PFSK-1 (cell line): ENCODE measurements around the gene NISCH.

Experiments
- FOXP2 ChIP-seq: optimal IDR thresholded peaks from 2 replicates; pipeline ENCODE3; 2011; ENCODE audit warnings: borderline replicate concordance, control low read depth, inconsistent platforms; ENCODE audit not compliant: insufficient read depth; ENCODE audit errors: extremely low read length, extremely low read depth
- POLR2AphosphoS5 ChIP-seq: IDR thresholded peaks from 2 replicates; pipeline ENCODE4 v1.6.1; 2012; ENCODE audit warnings: low read depth, mild to moderate bottlenecking, control low read depth, low read length, moderate library complexity
- SIN3A ChIP-seq: IDR thresholded peaks from 2 replicates; pipeline ENCODE4 v1.6.1; 2012; ENCODE audit warnings: mild to moderate bottlenecking, low read length, moderate library complexity, borderline replicate concordance; ENCODE audit not compliant: insufficient read depth
- TAF1 ChIP-seq: IDR thresholded peaks from 2 replicates; pipeline ENCODE4 v1.6.1; 2012; ENCODE audit warnings: low read length, control low read depth, borderline replicate concordance; ENCODE audit not compliant: insufficient read depth
- TF ChIP-seq, protein P1 (sequence below), 2 experiments: IDR thresholded peaks; 2 replicates each; pipeline versions ENCODE4 v1.6.1 to v1.8.0; 2011 to 2012; ENCODE audit warnings: low read depth in 2 of 2, low read length in 2 of 2, control low read depth in 1 of 2, inconsistent platforms in 1 of 2, mild to moderate bottlenecking in 1 of 2, moderate library complexity in 1 of 2; ENCODE audit not compliant: insufficient read depth in 1 of 2

The NISCH gene

DNA sequence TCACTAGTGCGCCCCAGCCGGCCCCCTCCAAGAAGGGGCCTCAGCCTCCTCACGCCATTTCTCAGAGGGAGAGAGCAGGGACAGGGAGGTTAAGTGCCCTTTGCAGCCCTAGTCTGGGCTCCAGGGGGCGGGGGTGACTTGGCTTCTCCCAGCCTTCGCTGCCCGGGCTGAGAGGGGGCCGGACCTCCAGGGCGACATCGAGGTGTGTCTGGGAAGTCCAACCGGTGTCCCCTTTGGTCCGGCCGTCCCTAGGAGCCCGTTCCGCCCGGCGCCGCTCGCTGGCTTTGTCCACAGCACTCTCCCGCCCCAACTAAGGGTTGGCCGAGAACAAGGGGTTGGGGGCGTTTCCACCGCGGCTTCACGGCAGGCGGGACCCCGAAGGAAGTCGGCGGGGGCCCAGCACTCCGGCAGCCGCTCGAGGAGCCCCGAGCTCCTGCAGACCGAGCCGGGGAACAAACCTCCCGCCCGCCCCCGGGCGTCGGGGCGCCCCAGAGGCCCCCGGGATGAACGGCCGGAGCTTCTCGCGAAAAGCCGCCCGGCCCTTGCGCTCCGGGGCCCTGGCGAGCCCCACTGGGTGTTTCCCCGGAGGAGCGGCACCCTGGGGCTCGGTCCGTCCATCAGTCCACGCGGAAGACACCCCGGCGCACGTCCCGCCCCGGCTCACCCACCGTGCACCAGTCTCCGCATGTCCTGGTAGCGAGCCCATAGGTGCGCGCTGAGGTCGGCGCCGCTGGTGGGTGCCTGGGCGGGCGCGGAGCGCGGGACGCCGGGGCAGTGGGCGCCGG is 77.6 kb downstream of the NISCH start:
- no peak for TF ChIP-seq POLR2AphosphoS5
- TF ChIP-seq SIN3A = no peak
- TF ChIP-seq, protein P1, sequence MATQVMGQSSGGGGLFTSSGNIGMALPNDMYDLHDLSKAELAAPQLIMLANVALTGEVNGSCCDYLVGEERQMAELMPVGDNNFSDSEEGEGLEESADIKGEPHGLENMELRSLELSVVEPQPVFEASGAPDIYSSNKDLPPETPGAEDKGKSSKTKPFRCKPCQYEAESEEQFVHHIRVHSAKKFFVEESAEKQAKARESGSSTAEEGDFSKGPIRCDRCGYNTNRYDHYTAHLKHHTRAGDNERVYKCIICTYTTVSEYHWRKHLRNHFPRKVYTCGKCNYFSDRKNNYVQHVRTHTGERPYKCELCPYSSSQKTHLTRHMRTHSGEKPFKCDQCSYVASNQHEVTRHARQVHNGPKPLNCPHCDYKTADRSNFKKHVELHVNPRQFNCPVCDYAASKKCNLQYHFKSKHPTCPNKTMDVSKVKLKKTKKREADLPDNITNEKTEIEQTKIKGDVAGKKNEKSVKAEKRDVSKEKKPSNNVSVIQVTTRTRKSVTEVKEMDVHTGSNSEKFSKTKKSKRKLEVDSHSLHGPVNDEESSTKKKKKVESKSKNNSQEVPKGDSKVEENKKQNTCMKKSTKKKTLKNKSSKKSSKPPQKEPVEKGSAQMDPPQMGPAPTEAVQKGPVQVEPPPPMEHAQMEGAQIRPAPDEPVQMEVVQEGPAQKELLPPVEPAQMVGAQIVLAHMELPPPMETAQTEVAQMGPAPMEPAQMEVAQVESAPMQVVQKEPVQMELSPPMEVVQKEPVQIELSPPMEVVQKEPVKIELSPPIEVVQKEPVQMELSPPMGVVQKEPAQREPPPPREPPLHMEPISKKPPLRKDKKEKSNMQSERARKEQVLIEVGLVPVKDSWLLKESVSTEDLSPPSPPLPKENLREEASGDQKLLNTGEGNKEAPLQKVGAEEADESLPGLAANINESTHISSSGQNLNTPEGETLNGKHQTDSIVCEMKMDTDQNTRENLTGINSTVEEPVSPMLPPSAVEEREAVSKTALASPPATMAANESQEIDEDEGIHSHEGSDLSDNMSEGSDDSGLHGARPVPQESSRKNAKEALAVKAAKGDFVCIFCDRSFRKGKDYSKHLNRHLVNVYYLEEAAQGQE (IDR thresholded peaks at IDR 0.05; ENCODE audit: insufficient read depth in 1 of 2, low read depth in 2 of 2, low read length in 2 of 2) = no peak

DNA sequence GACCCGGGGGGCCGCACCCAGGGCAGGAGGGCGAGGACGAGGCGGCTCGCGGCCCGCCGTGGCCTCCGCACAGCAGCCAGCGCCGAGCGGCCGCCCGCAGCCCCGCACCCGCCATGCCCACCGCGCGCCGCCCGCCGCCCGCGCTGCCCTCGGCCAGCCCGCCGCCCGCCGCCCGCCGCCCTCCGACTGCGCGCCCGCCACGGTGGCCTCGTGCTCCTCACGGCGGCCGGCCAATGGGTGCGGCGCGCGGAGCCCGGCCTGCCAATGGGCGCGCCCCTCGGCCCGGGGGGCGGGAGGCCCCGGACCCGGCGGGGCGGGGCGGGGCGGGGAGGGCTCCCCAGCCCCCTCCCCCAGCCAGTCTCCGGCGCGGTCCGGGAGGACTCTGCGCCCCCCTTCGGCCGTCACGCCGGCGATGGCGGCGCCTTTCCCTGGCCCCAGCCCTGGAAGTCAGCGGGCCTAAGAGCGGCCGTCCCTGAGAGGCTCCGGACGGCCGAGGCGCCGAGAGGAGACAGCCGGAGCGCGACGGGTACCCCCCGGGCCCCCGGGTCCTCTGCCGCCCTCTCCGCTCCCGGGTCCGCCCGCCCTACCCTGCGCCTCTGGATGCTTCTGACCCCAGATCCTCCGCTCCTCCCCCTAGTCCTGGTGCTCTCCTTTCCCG is 78.3 kb downstream of the NISCH start, which contains the start of gene NT5DC2:
NT5DC2 (minus strand) TSS at position 235 of the 658 bp plus-strand sequence; CDS start at position 115, 120 bp downstream.
- TF ChIP-seq, protein P1 (IDR thresholded peaks at IDR 0.05; ENCODE audit: insufficient read depth in 1 of 2, low read depth in 2 of 2, low read length in 2 of 2) = no peak
- TF ChIP-seq FOXP2 = no peak
- no peak for TF ChIP-seq TAF1

DNA sequence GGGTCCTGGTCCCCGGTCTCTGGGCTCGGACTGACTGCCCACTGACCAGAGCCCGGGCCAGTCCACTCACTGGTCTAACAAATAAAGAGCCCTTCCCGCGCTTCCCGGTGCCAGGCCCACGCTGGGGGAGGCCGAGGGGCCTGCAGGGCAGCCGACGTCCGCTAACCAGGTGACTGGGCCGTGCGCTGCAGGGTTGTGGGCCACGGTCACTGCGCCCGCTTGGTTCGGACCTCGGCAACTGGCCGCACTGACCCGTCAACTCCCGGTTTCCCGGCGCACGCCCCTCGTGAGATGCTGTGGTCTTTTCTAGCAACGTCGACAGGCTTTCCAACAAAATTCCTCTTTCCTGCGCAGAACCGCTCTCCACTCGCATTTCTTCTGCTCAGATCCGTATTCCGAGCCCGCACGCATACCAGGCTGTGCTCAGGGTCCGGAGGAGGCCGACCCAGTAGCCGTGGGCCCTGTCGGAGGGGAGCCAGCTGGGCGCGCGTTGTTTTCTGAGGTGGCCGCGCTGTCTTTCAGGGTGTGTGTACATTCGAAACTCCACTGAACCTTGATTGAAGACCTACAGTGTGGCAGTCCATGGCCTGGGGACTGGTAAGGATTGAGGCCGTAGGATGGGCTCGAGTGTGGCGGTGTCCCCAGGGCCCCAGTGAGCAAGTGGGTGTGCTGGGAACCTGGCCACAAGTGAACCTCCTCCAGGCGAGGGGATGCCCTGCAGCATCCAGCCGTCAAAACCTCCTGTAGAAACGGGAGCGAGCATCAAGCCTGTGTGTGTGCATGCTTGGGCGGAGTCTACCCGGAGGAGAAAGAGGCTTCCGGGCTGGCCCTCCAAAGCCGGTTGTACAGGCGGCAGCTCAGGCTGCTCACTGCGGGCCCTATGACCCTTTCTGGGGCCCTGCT is 79.1 kb downstream of the NISCH start:
- no peak for TF ChIP-seq FOXP2
- TF ChIP-seq, protein P1 (IDR thresholded peaks at IDR 0.05; ENCODE audit: insufficient read depth in 1 of 2, low read depth in 2 of 2, low read length in 2 of 2) = no peak
- no peak for TF ChIP-seq SIN3A
- TF ChIP-seq POLR2AphosphoS5 = no peak
- TF ChIP-seq TAF1 = no peak

DNA sequence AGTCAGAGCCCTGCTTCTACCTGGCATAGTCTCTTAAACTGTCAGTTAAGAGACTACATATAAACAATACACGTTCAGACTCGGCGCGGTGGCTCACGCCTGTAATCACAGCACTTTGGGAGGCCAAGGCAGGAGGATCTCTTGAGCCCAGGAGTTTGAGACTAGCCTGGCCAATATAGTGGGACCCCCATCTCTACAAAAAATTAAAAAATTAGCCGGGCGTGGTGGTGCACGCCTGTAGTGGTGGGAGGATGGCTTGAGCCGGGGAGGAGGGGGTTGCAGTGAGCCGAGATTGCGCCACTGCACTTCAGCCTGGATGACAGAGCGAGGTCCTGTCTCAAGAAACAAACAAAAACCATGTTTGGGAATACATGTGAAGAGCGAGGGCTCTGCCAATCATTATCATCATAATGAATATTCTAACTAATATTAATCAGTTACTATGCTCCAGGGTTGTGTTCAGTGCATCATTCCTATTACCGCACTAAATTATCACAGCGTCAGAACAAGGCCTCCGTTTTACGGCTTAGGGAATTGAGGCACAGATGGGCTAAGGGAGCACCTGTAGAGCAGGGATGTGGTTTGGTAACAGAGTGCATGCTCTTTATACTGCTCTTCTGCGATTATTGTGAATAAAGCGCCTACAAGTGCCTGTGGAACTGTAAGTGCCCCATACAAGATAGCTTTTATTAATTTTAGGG is 80.2 kb downstream of the NISCH start:
- TF ChIP-seq TAF1 (no peak), POLR2AphosphoS5 (no peak), SIN3A (no peak), FOXP2 (no peak)
- TF ChIP-seq, protein P1 (IDR thresholded peaks at IDR 0.05; ENCODE audit: insufficient read depth in 1 of 2, low read depth in 2 of 2, low read length in 2 of 2) = no peak
